Osteoblast (primary cell): Measurements from ENCODE around the gene TF. TPM values are rescaled to one million over a fixed set of nuclear protein-coding genes. Genes with fewer than 3 reads are reported as not detected.

ENCODE experiments used
- DNase-seq: peaks from one replicate; pipeline ENCODE4 v3.0.0; 2011; ENCODE audit warnings: low spot score, mixed read lengths; ENCODE audit not compliant: insufficient read length; ENCODE audit errors: missing footprints
- H2AFZ ChIP-seq: 2 replicates; pipeline ENCODE4 v1.6.0; 2011; ENCODE audit warnings: mild to moderate bottlenecking, low read length
- H3K27ac ChIP-seq: 2 replicates; pipeline ENCODE4 v1.5.1; 2011; ENCODE audit warnings: mild to moderate bottlenecking, low read depth, low read length, moderate library complexity
- H3K27me3 ChIP-seq: 2 replicates; pipeline ENCODE4 v1.6.0; 2012; ENCODE audit warnings: mild to moderate bottlenecking, control low read depth, inconsistent platforms, low read length, moderate library complexity; ENCODE audit not compliant: insufficient read depth
- H3K36me3 ChIP-seq: 2 replicates; pipeline ENCODE4 v1.5.1; 2011; ENCODE audit warnings: mild to moderate bottlenecking, low read length, control low read depth, moderate library complexity; ENCODE audit not compliant: insufficient read depth
- H3K4me1 ChIP-seq: 2 replicates; pipeline ENCODE4 v1.5.1; 2011; ENCODE audit warnings: mild to moderate bottlenecking, low read length, control low read depth, moderate library complexity; ENCODE audit not compliant: insufficient read depth
- H3K4me2 ChIP-seq: 2 replicates; pipeline ENCODE4 v1.6.0; 2011; ENCODE audit warnings: mild to moderate bottlenecking, low read length; ENCODE audit not compliant: insufficient read depth
- H3K4me3 ChIP-seq: fragments of 200-600 bp; sonication (generic); 3 replicates; pipeline ENCODE4 v1.5.1; 2012; ENCODE audit warnings: mild to moderate bottlenecking, low read length, inconsistent platforms; ENCODE audit not compliant: insufficient read depth
- H3K79me2 ChIP-seq: 2 replicates; pipeline ENCODE4 v1.6.0; 2012; ENCODE audit warnings: mild to moderate bottlenecking, low read length, control low read depth, inconsistent platforms; ENCODE audit not compliant: insufficient read depth
- H3K9me3 ChIP-seq: 2 replicates; pipeline ENCODE4 v1.5.1; 2011; ENCODE audit warnings: low read depth, low read length, control low read depth
- H4K20me1 ChIP-seq: 2 replicates; pipeline ENCODE4 v1.6.0; 2012; ENCODE audit warnings: mild to moderate bottlenecking, low read length, control low read depth; ENCODE audit not compliant: insufficient read depth
- CTCF ChIP-seq: IDR thresholded peaks from 2 replicates; pipeline ENCODE4 v1.5.1; 2011; ENCODE audit warnings: mild to moderate bottlenecking, low read depth, low read length, moderate library complexity; ENCODE audit errors: extremely low read depth
- total RNA-seq: library from RNA; depleted of rRNA; stranded (reverse); fragments of >200 nt; gene quantifications from 2 replicates; pipeline ENCODE4 v1.2.3, GENCODE V29; 2012

TF gene
- total RNA-seq, 1 donor, result 0.36 TPM

- Histone ChIP-seq H3K4me2 (no peak overlapping the region), H4K20me1 (no peaks in the 10 kb centered on the region)
- no peak for TF ChIP-seq CTCF
These were observed 9.0 kb downstream of the TF start for GRCh38 chr3:133754973-133755828.

GRCh38 chr3:133756716-133757694, 10.8 kb downstream of the TF start:
- no peaks in the 10 kb centered on the region for H4K20me1 ChIP-seq

More at GRCh38 chr3:133754973-133755828, 9.0 kb downstream of the TF start:
- H2AFZ ChIP-seq, result no peak overlapping the region
- H3K27me3 ChIP-seq, result peaks cover 2% of the 10 kb centered on the region
- DNase-seq, result no peak
- H3K27ac ChIP-seq, result no peak overlapping the region
- H3K4me1 ChIP-seq, result no peaks in the 10 kb centered on the region
- no peaks in the 10 kb centered on the region for H3K79me2 ChIP-seq
- no peaks in the 10 kb centered on the region for H3K36me3 ChIP-seq
- no peak overlapping the region for H3K4me3 ChIP-seq
- no peaks in the 10 kb centered on the region for H3K9me3 ChIP-seq

GRCh38 chr3:133757701-133758567, 11.7 kb downstream of the TF start:
- no peaks in the 10 kb centered on the region for H3K9me3 ChIP-seq
- no peak overlapping the region for H2AFZ ChIP-seq
- H4K20me1 ChIP-seq, result no peaks in the 10 kb centered on the region
- H3K4me3 ChIP-seq, result no peak overlapping the region
- no peak overlapping the region for H3K4me2 ChIP-seq
- H3K79me2 ChIP-seq, result no peaks in the 10 kb centered on the region
- TF ChIP-seq CTCF, result no peak
- no peaks in the 10 kb centered on the region for H3K4me1 ChIP-seq
- no peaks in the 10 kb centered on the region for H3K36me3 ChIP-seq
- DNase-seq, result no peak
- H3K27ac ChIP-seq, result no peak overlapping the region
- peaks cover 2% of the 10 kb centered on the region for H3K27me3 ChIP-seq

More at GRCh38 chr3:133756716-133757694, 10.8 kb downstream of the TF start:
- Histone ChIP-seq H3K79me2 (no peaks in the 10 kb centered on the region), H3K36me3 (no peaks in the 10 kb centered on the region), H3K4me2 (no peak overlapping the region), H3K27ac (no peak overlapping the region), H3K9me3 (no peaks in the 10 kb centered on the region), H3K27me3 (peaks cover 2% of the 10 kb centered on the region), H3K4me1 (no peaks in the 10 kb centered on the region), H2AFZ (no peak overlapping the region), H3K4me3 (no peak overlapping the region)
- DNase-seq, result no peak
- no peak for TF ChIP-seq CTCF
